ENCODE measurements around the gene LMO3.
"Not testable (repeated sequence)": the region's sequence is repeated elsewhere in the genome, so short reads cannot be mapped to it uniquely, and the experiment has no call there.

Gene LMO3

GRCh38 chr12:16545836-16546235, 60.1 kb downstream of the LMO3 start:
- DNase-seq (ENCODE audit: low read depth in 2 of 2), result no peak

GRCh38 chr12:16542586-16542985, 63.4 kb downstream of the LMO3 start:
- DNase-seq (ENCODE audit: low read depth in 2 of 2), result no peak

DNA sequence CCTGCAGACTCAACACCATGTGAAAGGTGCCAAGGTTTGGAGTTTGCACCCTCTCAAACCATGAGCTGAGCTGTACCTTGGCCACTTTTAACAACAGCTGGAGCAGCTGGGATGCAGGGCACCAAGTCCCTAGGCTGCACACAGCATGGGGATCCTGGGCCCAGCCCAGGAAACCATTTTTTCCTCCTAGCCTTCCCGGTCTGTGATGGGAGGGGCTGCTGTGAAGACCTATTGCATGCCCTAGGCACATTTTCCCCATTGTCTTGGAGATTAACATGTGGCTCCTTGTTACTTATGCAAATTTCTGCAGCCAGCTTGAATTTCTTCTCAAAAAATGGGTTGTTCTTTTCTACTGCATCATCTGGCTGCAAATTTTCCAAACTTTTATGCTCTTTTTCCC, 68.3 kb downstream of the LMO3 start:
- not testable (repeated sequence) for DNase-seq (ENCODE audit: low read depth in 2 of 2)

- DNase-seq (ENCODE audit: low read depth in 2 of 2), result no peak
Measured at GRCh38 chr12:16531621-16532020, 74.3 kb downstream of the LMO3 start.

GRCh38 chr12:16530268-16530850, 75.6 kb downstream of the LMO3 start:
- no peak for DNase-seq (ENCODE audit: low read depth in 2 of 2)

DNA sequence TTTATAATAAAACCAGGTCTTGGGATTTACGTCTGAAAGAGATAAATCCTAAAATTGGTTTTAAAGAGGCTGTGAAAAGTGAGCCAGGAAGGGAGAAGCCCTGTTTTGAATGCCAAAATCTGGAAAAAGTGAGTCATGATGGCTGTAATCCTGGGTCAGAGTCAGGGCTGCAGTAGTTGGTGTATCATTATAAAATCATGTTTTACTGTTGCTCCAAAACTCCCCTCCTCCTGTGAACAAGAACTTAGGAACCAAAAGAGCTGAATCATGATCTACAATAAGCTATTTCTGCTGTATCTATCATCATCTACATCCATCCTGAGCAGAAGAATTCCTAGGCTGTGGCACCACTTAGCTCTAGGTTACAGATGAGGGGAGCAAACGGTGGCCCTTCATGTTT, 79.3 kb downstream of the LMO3 start:
- DNase-seq (ENCODE audit: low read depth in 2 of 2), result no peak

DNA sequence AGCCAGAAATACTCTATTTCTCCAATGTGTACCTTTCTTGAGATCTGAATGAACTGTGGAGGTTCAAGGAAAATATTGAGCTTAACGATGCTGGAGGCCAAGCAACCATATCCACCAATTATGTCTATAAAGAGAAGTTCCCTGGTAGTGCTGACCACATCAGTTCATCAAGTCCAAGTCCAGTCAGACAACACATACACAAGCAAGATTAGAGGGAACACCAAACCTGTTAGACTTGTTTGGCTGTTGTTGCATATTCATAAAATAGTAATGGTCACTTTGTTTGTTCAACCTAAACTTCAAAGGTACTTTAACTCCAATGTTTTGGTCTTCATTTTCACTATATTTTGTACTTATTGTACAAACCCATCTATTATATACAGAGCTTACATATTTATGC, 81.6 kb downstream of the LMO3 start:
- no peak for DNase-seq (ENCODE audit: low read depth in 2 of 2)

- no peak for DNase-seq (ENCODE audit: low read depth in 2 of 2)
Measured at GRCh38 chr12:16523951-16524331, 82.0 kb downstream of the LMO3 start.

- no peak for DNase-seq (ENCODE audit: low read depth in 2 of 2)
Measured at GRCh38 chr12:16523284-16523950, 82.5 kb downstream of the LMO3 start.

- no peak for DNase-seq (ENCODE audit: low read depth in 2 of 2)
Measured at GRCh38 chr12:16520328-16520727, 85.6 kb downstream of the LMO3 start.

GRCh38 chr12:16515666-16516065, 90.3 kb downstream of the LMO3 start:
- DNase-seq (ENCODE audit: low read depth in 2 of 2), result no peak

DNA sequence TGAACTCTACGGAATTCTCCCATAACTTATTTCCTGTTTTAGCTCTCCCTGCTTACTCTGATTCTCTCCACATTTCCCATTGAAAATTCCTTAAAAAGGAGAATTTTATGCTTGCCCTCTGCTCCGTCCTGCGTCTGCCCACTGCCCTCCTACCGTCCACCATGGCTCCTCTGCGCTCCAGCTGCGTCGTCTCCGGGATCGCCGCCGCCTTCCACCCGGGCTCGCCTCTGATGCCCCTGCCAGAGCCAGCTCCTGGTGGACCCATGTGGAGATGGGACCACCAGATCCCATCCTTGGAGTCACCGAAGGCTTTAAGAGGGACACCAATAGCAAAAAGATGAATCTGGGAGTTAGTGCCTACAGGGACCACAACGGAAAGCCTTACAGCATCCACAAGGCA, 92.7 kb downstream of the LMO3 start:
- no peak for DNase-seq (ENCODE audit: low read depth in 2 of 2)

DNA sequence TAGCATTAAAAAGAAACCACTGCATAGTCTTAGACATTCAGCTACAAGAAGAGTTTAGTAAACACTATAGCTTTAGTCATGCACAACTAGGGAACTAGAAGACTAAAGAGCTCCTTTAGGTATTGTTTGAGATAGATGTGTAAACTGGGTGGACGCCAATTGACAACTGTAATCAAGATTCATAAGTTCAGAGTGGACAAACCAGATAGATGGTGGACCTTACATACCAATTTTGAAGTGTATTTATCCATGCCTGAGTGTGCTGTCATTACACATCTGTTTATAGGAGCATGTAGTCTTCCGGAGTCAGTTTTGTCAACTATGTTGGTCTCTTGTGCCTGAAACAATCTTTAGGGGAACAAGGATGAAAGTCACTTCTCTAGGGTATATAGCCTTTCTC, 96.6 kb downstream of the LMO3 start:
- DNase-seq (ENCODE audit: low read depth in 2 of 2), result no peak

GRCh38 chr12:16506394-16506793, 99.6 kb downstream of the LMO3 start:
- DNase-seq (ENCODE audit: low read depth in 2 of 2), result no peak

DNA sequence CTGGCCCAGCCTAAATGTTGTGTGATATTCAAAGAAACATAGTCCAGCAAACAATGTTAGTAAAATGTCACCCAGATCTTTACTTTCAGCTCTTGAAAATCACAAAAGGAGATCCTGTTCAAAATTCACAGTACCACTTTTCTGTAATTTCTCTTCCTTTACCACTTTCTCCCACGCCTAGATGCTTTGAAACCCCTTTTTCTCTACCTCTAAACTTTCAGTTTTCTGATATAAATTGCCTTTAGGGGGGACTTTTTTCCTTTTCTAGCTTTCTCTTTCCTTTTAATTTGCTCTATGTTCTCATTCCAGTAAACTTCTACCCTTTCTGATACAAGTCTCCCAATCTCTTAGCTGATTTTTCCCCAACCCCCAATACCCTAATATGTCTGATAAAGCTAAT, 101.8 kb downstream of the LMO3 start:
- DNase-seq (ENCODE audit: low read depth in 2 of 2), result no peak

GRCh38 chr12:16499611-16500010, 106.4 kb downstream of the LMO3 start:
- DNase-seq (ENCODE audit: low read depth in 2 of 2), result no peak

Measured in stimulated activated CD8-positive, alpha-beta memory T cell treated with anti-CD3 and anti-CD28 coated beads, Interleukin-15, amount 100 ng/mL, for 48 hours (primary cell).